Fibroblast of upper back skin (primary cell): ENCODE results near the gene C1QTNF12.
A peak's percentile ranks its signal among the peaks of the same experiment; 100 is the strongest.

ENCODE experiments used
- DNase-seq: peaks from one replicate; pipeline ENCODE4 v3.0.0-alpha.2; 2013

C1QTNF12 gene

DNA sequence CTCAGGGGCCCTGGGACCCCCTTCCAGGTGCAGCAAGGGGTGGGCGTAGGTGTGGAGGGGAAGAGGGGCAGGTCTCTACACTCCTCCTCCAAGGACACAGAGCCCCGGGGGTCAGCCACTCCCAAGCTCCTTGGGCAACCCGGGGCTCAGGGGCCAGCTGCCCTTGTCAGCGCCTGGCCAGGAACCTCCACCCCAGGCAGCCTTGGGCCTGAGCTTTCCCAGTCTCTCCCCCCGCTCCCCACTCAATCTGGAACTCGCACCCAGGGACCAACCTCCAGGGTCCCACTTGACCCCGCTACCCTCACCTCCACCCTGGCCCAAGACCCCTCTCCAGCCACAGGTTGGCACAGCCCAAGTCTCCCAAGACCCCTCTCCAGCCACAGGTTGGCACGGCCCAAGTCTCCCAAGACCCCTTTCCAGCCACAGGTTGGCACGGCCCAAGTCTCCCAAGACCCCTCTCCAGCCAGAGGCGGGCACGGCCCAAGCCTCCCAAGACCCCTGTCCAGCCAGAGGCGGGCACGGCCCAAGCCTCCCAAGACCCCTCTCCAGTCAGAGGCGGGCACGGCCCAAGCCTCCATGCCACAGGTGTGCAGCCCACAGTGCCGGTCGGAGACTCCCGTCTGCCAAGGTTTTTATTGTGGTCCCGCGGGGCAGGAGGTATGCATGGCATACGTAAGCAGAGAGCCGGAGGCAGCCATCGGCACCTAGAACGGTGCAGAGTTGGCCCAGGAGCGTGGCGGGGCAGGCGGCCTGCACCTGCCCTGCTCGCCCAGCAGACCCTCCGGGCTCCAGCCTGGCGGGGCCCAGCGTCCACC, 35.6 kb downstream of the C1QTNF12 start:
- DNase-seq: no peak

DNA sequence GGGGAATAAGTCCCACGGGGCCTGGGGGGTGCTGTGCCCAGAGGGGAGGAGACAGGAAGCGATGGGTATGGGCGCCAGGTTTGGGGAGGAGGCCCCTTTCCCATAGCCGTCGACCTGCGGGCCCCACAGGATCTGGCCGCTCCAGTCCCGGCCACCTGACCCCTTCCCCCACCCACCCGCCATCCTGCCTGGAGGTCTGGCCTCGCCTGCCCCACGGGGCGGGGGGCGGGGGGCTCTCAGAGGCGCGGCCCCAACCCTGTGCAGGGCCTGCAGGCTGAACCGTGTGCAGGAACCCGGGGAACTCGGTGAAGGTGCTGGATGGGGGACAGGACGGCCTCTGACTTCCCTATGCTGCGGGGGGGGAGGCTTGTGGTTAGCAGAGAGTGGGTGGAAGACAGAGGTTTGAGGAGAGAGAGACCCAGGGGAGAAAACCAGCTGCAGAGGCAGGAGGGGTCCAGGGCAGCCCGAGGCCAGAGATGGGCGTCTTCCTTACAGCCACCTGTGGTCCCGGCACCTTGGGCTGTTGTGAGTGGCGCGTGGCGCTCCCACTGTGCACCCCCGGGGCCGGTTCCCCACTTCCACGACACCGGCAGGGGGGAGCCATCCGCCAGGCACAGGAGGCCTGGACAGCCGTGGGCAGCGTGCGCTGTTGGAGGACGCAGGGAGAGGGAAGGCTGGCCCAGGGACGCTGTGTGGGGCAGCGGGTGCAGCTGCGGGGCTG, 37.6 kb downstream of the C1QTNF12 start:
- peak; percentile 27 for DNase-seq

DNA sequence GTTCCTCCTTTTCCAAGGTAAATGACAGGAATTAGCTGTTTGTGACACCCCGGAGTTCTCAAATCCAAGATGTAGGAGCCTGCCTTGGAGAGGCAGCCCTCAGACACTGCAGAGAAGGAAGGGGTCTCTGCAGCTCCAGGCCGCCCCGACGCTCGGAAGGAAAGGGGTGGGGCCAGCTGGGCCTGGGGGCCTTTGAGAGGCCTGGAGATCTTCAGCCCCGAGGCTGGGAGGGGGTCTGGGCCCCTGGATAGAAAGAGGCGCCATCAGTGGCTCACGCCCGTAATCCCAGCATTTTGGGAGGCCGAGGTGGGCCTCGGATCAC, 39.0 kb downstream of the C1QTNF12 start:
- DNase-seq: no peak

DNA sequence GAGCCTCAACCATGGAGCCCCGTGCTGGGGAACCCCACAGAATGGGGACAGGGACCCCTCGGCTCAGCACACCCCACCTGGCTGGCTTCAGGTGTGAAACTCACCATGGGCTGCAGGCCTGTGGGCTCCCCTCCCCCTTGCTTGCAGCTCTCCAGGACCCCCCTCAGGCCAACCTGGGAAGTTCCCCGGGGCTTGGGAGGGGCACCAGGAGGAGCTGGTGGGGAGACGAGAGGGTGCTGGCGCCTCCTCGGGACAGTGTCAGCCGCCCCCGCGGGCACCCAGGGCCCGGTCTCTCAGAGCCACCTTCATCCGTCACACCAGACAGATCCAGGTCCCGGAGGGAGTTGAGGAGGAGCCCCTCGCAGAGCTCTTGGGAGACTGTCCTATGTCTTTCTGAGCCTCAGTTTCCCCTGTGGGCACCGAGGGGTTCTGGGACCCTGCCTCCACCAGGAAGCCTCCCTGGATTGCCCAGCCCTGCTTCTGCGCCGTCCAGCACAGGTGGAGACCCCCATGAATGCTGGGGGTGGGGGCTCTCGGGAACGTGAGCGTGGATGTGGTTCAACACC, 39.5 kb downstream of the C1QTNF12 start:
- DNase-seq: no peak

DNA sequence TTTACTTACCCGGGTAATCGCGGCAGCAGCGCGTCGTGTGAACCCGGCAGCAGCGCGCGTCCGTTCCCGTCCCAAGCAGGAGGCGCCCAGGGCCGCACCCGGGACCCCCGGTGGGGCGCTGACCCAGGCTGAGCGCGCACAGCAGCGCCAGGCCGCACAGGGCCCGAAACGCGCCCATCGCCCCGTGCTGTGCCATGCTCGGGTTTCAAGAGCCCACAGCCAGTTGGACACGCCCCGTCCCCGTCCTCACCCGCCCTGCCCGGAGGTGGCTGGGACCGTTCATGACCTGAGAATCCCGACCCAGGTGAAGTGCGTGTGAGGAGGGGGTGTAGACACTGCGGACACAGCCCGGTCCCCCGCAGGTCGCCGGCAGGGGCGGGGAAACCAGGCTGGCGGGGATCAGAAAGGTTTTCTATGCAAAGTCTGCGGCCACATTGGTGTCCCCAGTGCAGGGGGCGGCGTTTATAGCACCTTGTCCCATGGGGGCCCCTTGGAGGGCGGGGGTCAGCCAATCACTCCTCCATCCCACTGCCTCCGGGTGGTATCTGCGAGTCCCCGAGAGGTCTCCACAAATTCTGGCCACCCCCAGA, 40.1 kb downstream of the C1QTNF12 start, which contains the start of gene TNFRSF18:
TSS of gene TNFRSF18 (minus strand) at position 217 of the 590 bp plus-strand sequence. CDS start at position 196, 21 bp downstream.
- no peak for DNase-seq

DNA sequence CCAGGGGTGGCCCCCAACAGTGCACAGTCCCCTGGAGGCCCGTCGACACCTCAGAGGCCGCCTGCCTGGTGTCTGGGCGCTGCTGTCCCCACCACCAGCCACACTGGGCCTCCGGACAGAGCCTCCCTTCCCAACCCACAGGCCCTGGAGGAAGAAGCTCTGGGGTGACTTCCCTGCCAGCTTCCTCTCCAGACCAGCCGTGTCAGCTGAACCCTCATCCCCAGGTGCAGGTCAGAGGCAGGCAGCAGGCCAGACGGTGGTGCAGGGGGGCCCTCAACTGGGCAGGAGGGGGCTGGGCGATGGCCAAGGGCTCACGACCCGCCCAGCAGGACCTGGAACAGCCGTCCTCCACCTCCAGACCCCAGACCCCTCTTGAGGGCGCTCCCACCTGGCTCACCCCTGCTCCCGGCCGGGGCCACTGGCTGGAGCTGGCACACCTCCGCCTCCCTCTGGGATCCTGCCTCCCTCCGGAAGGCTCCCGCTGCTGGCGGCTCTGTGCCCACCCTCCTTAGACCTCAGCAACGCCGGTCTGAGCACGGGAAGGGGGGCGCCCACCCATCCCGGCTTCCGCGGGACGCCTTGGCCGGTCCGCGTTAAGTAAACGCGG, 40.6 kb downstream of the C1QTNF12 start:
- no peak for DNase-seq

DNA sequence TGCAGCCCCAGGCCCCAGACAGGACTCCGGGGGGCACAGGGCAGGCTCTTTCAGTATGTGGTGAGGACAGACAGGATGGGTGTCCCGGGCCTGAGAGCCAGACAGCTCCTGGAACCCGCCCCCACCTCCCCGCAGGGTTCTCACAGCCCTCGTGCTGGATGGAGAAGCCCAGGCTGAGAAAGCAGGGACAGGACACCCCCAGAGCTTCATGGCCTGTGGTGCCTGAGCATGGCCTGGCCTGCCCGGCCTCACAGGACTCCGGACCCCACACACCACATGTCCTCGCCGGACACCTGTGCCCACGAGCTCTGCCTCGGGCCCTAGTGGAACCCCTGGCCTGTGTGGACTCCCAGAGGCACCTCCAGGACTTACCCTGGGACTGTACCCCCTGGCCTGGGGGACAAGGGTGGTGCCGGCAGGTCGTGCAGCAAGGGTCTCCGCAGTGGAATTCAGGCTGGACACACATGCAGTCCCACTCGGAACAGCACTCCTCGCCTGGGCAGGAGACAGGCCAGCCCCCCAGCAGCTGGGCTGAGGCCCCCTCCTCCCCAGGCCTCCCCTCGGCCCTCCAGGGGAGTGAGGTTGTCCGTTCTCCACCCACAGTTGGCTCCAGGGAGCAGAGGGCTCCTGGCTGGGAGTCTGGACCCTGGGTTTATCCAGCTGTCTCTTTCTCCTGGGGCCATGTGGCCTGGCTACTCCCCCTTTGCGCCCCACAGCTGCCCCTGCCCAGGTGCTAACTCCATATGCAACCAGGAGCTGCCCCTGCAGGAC, 41.3 kb downstream of the C1QTNF12 start:
- no peak for DNase-seq

DNA sequence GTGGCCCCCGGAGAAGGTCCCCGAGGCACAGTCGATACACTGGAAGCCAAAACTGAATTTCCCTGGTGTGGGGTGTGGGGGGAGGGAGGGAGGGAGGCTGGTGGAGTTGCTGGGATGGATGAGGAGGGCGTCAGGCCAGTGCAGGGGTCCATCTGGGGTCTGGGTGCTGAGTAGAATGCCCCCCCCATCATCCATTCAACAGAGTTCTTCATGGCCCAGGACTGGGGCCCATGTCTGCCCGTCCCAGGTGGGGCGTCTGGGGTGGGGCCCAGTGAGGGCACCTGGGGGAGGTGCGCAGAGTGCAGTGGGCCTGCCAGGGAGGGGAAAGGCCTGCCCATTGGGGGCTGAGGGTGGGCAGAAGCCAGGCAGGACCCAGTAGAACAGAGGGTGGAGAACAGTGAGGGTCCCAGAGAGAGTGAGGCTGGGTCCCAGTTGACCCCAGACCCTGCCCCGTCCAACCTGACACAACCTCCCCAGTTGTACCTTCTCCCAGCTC, 42.0 kb downstream of the C1QTNF12 start:
- DNase-seq: no peak

DNA sequence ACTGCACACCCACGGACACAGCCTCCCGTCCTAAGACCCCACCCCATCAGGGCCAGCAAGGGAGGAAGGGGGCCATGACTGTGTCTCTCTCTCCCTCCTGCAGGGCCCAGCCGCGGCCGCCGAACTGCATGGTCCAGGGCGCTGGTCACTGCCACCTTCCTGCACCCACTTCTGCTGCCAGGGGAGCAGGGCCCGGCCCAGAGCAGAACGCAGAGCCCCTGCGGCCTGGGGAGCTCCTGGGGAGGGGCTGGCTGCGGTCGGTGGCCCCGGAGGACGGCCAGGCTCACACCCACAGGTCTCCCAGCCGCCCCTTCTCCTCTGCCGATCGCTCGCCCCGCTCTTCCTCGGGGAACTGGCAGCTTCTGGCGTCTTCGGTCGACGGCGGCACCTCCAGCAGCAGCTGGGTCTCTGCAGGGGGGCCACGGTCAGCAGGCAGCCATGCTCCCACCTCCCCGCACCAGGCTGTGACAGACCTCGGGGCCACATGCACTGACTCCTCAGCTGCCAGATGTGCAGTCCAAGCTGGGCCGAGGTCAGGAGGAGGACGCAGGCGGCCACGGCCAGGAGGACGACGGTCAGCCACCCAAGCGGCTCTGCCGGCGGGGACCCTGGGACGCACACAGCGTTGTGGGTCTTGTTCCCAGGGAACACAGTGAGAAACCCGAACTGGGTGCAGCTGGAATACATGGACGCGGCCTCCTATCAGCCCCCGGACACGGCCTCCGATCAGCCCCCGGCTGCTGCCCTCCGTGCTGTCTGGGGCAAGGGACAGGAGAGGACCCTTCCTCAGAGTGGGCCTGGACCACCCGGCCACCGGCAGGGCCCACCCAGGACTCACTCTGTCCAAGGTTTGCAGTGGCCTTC, 42.7 kb downstream of the C1QTNF12 start:
- no peak for DNase-seq

DNA sequence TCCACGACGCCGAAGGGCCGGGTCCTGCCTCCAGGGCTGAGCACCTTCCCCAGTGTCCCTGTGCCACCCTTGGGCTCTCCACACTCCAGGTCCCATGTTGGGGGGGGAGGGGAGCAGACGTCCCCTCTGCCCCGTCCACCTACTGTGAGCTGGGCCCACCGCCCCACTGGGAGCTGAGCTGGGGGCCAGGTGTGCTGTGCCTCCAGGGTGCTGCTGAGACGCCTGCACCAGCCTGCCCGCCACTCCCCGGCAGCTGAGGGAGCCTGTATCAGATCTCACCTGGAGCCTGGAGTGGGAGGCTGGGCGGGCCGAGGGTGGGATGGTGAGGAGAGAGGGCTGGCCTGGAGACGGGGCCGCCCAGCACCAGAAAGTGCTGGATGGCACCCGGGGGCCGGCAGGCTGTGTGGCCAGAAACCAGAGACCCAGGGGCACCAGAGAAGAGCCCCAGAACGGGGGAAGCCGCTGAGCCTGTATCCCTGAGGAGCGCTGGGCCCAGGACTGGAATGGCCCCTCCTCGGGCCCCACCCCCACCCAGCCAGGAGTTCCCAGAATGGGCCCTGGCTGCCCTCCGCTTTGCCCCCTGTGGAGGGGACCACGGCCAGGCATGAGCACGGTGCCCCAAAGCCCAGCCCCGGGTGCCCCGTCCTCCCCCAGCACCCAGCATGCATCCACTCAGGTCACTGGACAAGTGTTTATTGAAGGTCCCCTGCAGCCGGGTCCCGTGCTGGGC, 43.5 kb downstream of the C1QTNF12 start:
- no peak for DNase-seq

DNA sequence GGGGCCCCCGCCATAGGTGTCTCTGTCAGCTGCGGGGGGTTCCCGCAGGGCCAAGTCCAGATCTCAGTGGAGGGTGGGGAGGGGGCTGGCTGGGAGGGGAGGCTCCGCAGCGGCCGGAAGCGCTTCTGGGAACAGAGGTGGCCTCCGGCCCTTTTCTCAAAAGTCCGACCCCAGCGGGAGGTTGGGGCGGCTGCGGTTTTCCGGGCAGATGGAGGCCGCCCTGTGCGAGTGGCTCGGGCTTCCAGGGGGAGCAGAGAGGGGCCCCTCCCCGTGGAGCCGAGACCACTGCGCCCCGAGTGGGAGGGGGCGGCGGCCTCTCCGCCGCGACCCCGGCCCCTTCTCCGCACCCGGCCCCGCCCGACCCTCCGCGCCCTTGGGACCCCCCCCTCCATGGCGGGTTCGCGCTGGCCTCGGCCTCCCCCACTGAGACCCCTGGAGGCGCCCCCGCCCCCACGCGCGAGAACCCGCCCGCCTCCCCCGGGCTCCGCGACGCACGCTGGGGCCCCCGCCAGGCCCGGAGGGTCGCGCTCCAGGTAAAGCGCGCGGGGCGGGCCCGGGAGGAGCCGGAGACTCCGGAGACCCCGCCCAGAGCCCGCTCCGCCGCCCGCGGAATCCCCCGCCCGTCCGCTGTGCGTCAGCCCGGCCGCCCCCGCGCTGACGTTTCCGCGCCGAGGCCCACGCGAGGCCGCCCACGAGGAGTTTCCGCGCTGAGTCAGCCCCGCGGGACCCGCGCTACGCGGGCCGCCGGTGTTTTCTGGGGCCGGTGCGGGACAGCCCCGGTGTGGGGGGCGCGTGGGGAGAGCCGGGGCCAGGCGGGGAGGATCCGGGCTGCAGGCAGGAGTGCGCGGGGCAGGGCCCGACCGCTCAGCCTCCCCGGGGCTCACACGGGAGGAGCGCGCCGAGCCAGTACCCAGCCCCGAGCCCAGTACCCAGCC, 45.4 kb downstream of the C1QTNF12 start:
- DNase-seq: peak; percentile 19

DNA sequence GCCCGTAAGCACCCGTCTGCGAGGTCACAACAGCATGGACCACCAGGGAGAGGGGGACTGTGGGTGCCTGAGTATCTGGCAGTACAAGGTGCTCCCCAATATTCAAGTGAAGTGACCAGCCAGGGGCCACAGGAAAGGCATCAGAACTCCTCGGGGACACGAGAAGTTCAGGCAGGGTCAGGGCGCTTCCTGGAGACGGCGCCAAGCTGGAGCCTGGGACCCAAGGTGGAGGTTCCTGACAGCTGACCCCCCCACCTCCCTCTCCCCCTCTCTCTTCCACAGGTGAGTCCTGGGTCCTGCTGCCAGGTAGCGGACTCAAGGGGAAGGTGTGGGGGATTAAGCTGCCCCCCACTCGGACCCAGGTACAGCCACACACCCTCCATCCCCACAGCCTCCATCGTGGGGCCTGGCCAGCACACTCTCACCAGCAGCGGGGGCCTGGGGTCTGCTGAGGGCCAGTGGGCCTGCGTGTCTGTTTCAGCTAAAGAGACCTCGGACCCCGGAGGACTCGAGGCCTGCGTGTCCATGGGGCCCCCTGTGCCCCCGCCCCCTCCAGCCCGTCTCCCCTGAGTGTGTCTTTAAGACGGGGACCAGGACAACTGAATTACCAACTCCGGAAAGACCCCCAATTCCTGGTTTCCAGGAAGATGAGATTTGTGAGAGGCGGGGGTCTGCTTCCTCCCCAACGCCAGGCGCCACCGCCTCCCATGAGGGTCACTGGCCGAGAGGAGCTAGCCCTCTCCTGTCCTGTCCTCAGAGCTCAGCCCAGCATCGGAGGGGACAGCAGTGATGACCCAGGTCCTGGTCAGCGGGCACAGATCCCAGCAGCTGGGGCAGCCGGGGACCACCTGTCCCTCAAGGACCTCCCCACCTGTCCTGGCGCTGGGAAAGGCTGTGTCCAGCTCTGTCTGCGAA, 46.3 kb downstream of the C1QTNF12 start:
- no peak for DNase-seq

DNA sequence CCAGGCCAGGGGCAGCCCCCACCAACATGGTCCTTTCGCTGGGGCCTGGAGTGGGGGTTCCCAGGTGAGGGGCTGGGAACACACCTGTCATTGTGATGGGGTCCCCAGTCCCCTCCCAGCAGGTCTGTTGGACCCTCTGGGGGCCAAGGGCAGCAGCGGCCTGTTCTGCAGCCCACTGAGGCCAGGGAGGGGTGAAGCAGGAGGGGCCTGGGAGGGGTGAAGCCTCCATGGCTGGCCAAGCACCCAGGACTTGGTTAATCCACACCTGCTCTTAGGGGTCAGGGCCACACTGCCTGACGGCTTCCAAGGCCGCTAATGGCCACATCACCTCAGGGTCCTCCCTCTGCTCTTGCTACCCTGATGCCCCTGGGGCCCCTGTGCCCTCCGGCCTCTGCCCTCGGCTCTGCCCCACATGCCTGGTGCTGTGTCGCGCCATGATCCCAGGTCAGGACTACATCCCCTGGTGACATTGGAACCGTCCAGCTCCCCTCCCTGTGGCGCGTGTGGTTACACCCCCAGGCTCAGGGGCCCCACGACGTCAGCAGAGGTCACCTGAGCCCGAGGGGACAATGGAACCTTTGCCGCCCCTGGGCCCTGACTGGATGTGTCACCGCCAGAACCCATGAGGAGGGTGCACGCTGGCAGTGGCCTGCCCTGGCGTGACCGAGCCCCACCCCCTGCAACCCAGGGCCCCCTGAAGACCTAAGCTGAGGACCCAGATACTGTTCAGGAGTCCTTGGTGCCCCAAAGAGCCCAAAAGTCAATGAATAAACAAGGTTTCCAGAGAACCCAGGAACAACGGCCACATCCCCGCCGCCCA, 47.2 kb downstream of the C1QTNF12 start:
- no peak for DNase-seq

DNA sequence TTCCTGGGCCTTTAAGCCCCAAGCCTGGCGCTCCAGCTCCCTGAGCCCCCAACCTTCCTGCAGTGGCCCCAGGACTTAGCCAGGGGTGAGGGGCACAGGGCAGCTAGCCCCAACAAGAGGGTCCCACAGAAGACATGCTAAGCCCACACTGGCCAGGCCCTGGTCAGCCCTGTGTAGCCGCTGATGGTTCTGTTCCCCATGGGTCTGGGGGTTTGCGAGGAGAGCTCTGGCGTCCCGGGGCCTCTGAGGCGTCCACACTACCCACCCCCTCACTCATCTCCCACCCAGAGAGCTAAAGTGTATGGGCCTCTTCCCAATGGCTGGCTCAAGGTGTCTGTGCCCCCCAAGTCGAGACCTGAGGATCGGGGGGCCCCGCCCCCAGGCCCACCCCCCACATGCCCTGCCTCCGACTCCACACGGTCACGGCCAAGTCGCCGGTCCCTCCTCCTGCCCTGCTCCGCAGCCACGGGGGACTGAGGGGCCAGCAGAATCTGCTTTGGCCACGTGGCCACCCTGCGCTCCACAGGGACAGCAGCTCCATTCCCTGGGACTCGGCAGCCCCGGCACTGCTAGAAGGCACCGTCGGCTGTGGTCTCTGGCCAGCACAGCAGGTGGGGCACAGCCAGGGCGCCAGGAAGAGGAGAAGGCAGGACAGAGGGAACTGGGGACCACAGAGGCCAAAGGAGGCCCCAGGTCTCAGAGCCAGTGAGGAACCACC, 47.9 kb downstream of the C1QTNF12 start:
- no peak for DNase-seq

DNA sequence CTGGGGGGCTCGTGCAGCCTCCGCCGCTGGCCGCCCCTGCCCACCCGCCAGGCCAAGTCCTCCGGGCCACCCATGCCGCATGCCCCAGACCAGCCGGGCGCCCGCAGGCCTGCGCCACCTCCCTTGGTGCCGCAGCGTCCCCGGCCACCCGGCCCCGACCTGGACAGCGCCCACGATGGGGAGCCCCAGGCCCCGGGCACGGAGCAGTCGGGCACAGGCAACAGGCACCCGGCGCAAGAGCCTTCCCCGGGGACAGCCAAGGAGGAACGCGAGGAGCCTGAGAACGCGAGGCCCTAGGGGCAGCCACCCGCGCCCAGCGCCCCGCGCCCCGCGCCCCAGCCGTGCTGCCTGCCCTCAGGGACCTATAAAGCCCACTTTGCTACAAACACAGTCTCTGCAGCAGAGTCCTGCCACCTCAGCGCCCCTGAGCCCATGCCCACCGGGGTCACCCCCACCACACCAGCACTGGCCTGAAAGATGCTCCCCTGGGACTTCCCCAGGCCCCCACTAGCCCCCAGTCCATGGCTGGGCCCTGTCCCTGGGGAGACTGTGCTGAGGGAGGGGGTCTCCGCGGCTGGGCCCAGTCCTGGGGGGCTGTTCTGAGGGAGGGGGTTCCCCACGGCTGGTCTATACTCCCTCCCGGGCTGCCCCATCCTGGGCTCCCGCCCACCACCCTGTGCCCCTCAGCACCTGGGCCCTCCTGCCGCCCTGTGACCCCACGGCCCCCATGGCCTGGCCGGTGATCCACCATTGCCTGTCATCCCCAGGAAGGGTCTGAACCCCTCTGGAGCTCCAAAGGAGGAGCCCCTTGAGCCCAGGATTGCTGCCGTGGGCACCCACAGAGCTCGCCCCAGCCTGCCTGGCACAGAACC, 48.7 kb downstream of the C1QTNF12 start:
- DNase-seq: no peak

DNA sequence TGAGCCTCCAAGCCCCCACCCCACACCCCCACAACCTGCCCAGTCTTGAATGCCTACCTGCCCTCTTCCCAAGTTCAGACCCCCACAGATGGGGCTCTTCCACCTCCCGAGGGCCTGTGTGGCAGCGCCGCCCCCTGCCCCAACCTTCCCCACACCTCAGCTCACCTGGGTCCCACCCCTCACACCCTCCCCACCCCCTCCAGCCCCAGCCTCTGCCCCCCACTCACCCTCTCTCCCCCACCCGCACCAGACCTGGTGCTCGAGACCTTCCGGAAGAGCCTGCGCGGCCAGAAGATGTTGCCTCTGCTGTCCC, 49.4 kb downstream of the C1QTNF12 start:
- no peak for DNase-seq
